ENCODE measurements around the gene RGL1.

DNA sequence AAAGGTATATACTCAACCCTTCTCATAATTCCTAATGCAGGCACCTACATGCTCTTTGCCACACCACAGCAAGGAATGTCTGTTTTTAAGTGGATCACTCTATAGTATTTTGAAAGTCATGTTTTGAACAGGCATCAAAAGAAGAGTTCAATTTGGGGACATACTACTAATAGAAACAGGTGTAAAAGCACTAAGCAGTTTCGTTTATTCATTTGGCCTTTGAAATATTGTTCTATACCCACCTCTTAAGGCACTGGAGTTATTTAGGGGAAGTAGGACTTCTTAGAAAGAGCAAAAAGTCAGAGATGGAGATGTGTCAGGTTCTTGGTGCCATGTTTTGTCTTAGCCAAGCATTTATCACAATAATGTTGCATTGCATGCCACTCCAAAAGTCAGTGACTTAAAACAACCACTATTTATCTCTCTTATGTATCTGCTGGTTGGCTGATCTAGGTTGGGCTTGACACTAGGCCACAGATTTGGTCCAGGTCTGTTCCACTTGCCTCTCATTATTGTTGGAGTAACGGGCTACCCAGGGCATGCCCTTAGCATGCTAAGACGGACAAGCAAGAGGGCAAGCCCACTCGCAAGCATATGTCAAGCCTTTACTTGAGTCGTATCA is 107.5 kb downstream of the RGL1 start:
- TF ChIP-seq EZH2 (IDR thresholded peaks at IDR 0.05; ENCODE audit: borderline replicate concordance, low read depth, low read length, poor library complexity, severe bottlenecking), result no peak
- TF ChIP-seq, protein P1, sequence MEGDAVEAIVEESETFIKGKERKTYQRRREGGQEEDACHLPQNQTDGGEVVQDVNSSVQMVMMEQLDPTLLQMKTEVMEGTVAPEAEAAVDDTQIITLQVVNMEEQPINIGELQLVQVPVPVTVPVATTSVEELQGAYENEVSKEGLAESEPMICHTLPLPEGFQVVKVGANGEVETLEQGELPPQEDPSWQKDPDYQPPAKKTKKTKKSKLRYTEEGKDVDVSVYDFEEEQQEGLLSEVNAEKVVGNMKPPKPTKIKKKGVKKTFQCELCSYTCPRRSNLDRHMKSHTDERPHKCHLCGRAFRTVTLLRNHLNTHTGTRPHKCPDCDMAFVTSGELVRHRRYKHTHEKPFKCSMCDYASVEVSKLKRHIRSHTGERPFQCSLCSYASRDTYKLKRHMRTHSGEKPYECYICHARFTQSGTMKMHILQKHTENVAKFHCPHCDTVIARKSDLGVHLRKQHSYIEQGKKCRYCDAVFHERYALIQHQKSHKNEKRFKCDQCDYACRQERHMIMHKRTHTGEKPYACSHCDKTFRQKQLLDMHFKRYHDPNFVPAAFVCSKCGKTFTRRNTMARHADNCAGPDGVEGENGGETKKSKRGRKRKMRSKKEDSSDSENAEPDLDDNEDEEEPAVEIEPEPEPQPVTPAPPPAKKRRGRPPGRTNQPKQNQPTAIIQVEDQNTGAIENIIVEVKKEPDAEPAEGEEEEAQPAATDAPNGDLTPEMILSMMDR (conservative IDR thresholded peaks at IDR 0.05; ENCODE audit: low read depth, low read length), result no peak

Data from A673 (cell line).